ENCODE results near the gene ANKRD13A.
A peak's percentile ranks its signal among the peaks of the same experiment; 100 is the strongest.

The ANKRD13A gene

DNA sequence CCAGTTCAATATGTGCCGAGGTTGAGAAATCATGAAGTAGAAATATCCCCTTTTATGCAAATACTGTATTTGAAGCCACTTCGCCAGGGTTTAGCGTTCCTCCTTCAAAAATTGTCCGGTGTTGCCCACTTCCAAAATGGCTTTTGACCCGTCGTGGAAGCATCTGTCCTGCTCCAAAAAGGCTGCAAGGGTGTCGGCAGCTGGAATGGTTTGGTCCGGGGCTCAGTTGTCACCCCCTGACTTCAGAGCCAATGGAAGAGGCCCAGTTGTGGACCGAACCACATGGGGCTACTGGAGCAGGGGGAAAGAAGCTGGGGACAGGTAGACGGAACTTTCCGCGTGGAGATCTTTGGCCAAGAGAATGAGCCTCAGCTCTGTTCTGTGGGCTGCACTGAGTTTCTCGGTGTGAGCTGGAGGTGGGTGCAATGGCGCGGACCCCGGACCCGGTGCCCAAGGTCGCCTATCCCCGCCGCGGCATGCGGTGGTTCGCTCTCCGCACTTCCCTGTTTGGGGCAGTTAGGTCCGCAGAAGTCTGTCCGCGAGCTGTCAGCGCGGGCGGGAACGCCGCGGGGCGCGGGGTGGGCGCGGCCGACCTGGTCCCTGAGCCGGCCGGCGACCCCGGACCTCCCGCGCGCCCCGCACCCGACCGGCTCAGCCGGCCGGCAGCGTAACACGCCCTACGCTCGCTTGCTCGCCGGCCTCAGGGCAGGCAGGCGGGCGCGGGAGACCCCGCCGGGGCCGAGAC, at the start of gene ANKRD13A:
ANKRD13A (plus strand) TSS at position 527 of the 745 bp plus-strand sequence. CDS start 259 bp downstream, outside the sequence.
- DNase-seq = peak; percentile 90

DNA sequence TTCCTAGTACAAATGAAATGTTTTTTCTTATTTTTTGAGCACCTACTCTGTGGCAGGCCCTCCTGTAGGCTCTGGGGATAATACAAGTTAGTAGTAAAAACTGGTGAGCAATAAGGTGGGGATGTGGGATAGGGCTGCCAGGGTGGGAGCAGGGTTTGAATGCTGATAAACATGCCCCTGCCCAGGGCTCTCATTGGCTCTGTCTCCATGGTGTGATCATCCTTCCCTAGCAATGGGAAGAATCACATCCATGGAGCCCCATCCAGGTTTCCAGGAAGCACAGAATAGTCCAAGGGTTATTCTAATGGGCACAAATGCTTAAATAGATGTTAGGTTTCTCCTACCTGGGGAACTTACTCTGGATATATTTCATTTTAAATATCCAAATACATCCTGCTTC, 48.6 kb upstream of the ANKRD13A start:
- no peak for DNase-seq

- no peak for DNase-seq
These were observed 48.1 kb upstream of the ANKRD13A start for GRCh38 chr12:109951136-109951535.

- peak; percentile 9 for DNase-seq
These were observed 47.5 kb upstream of the ANKRD13A start for GRCh38 chr12:109951751-109952150.

- DNase-seq = no peak
These were observed 46.9 kb upstream of the ANKRD13A start for GRCh38 chr12:109952160-109952858.

DNA sequence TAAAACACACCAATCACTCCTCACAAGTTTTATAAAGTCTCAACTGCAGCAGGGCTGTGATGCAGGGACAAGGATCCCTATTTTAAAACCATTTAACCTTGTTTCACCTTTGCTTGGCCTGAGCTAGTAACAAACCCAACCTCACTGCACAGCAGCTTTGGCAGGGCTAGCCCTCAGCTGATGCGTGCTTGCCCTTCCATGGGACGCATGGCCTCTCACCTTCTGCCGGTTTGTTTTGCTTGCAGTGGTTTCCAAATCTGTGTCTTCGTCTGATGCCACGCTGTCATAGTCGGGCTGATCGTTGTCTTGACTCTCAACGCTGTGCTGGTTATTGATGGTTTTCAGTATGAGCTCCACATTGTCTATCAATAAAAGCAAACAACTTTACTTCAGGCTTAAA, 46.4 kb upstream of the ANKRD13A start:
- no peak for DNase-seq

DNA sequence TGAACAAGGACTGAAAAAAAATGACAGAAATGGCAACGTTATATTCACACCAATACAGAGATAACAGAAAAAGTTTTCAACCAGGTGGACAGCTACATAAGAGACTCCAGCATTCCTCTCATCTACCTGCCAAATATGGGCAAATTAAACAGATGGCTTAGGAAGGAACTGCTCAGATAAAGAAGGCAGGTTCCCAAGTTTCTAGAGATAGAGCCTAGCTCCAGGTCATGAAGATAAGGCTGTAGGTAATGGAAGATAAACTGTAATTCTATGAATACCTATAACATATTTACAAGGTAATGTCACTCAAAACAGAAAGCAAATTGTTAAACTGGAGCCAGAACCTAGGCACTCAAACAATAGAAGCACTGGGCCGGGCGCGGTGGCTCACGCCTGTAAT, 45.6 kb upstream of the ANKRD13A start:
- DNase-seq = no peak

DNA sequence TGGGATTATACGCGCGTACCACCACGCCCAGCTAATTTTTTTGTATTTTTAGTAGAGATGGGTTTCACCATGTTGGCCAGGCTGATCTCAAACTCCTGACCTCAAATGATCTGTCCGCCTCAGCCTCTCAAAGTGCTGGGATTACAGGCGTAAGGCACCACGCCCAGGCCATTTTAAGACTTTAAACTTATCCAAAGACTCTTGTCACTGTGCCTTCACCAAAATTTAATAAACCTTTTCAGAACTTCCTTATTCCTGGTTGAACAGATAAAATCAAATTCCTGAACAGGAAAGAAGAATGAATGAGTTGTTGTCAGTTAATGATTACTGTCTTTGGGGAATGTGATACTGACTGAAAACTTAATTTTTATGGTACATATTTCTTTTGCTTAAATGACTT, 40.9 kb upstream of the ANKRD13A start:
- DNase-seq = no peak

GRCh38 chr12:109959411-109960093, 39.7 kb upstream of the ANKRD13A start:
- DNase-seq = no peak

GRCh38 chr12:109961201-109961600, 38.0 kb upstream of the ANKRD13A start:
- DNase-seq = no peak

GRCh38 chr12:109961612-109962011, 37.6 kb upstream of the ANKRD13A start:
- DNase-seq = no peak

GRCh38 chr12:109962398-109962797, 36.8 kb upstream of the ANKRD13A start:
- no peak for DNase-seq

- DNase-seq = no peak
These were observed 35.9 kb upstream of the ANKRD13A start for GRCh38 chr12:109963330-109963729.

- DNase-seq = no peak
These were observed 35.3 kb upstream of the ANKRD13A start for GRCh38 chr12:109963743-109964429.

- DNase-seq = no peak
These were observed 32.7 kb upstream of the ANKRD13A start for GRCh38 chr12:109966546-109966945.

DNA sequence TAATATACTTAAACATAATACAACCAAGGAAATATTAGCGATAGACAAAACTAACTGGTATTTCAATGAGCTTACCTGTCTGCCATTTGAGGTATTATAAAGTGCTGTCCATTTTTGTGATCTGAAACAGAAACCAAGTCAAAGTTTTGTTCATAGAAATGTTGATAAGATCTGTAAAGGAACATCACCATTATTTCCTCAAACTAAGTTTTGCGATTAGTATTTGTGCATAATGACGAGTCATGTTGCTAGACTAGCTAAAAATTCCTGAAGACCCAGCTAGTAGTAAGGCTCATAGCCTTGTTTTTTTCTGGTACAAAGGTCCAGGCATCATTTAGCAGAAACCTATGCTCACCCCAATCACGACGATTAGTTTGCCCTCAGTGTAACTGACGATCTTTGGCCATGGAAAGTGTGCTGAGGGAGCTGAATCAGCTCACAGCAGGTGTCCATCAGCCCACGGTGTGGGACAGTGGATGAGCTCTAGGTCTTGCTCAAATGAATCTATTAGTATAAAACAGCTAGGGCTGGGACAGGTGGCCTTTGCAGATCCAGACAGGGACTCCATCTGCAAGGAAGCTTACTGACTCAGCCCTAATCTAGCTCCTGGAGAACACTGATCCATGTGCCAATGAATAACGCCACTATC, 31.7 kb upstream of the ANKRD13A start:
- DNase-seq = no peak

GRCh38 chr12:109968032-109968420, 31.2 kb upstream of the ANKRD13A start:
- no peak for DNase-seq

- DNase-seq = no peak
These were observed 30.4 kb upstream of the ANKRD13A start for GRCh38 chr12:109968801-109969200.

DNA sequence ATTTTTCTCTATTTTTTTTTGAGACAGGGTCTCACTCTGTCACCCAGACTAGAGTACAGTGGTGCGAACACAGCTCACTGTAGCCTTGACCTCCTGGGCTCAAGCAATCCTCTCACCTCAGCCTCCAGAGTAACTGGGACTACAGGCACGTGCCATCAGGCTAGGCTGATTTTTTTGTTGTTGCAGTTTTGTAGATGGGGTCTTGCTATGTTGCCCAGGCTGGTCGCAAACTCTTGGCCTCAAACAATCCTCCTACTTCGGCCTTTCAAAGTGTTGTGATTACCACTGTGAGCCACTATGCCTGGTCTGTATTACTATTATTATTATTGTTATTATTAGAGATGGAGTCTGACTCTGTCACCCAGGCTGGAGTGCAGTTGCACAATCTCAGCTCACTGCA, 26.4 kb upstream of the ANKRD13A start:
- no peak for DNase-seq

DNA sequence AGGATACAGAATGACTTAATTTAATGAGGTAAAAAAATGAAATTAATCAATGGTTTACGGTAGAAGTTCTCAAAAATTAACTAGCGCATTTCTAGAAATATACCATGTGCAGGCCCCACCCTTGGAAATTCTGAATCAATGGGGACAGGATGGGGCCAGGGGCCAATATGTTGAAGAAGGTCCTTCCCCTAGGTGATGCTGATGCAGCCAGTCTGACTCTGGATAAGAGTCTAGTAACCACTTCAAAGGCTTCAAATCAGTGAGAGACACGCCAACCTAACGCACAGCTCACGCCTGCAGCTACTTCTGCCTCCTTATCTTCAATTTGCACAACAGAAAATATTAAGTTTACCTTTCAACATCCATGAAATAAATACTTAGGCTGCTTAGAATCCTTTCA, 17.9 kb upstream of the ANKRD13A start:
- DNase-seq = no peak

DNA sequence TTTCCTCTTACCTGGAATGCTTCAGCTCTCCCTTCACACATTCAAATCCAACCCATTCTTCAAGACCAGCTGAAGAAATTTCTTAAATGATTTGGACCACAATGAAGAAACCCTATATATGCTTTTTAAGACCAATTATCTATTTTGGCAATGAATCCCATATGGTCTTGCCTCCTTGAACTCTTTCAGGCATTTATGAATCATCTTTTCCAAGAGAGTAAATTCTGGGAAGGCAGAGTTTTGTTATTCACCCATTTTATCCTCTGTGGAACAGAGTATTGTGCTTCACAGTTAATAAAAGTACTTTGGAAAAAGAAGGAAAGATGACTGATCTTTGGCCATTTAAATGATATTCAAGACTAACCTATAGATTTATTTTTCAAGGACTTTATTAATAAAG, 17.0 kb upstream of the ANKRD13A start:
- no peak for DNase-seq

DNA sequence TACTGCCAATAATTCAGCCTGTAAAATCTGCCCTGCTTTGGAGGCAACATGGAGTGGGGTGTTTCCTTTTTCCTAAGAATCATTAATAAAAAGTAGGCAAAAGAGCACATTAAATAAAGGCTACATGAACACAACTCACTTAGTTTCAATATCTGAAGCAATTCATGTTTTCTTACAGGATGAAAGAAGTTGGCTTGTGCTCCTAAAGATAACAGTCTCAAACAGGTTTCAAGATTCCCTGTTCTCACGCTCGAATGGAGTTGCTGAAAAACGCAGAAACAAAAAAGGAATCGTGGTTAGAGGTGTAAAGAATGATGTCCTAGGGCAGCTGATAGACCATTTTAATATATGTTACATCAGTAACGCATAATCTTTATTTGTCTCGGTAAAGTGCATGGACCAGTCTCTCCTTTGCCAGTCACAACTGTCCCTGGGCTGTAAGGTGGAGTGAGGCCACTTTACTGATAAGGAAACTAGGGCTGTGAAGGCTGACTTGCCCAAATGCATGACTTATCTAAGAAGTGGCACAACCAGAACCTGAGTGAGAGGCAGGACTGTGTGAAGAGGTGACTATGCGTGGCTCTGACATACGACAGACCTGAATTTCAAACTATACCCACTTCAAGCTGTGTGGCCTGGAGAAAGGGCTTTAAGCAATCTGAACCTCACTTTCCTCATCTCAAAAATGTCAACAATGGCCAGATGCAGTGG, 15.6 kb upstream of the ANKRD13A start:
- no peak for DNase-seq

All from NCI-H1105 treated with DMSO at 0.1 percent for 48 hours (cell line).